ENCODE data around the gene TMSB10.

The TMSB10 gene

GRCh38 chr2:84900971-84901370 lies 4.5 kb upstream of the TMSB10 start (continued):
- TF ChIP-seq ZNF302 (tag by site-specific recombination; IDR thresholded peaks at IDR 0.05; ENCODE audit: low read depth) (no peak), ZNF335 (tag by site-specific recombination; conservative IDR thresholded peaks at IDR 0.05) (no peak), ZBTB7A (tag by site-specific recombination; IDR thresholded peaks at IDR 0.05; ENCODE audit: low read depth) (no peak), MZF1 (tag by site-specific recombination; IDR thresholded peaks at IDR 0.05; ENCODE audit: borderline replicate concordance) (no peak), ZNF626 (tag by site-specific recombination; IDR thresholded peaks at IDR 0.05) (no peak)
- TF ChIP-seq, protein P1, sequence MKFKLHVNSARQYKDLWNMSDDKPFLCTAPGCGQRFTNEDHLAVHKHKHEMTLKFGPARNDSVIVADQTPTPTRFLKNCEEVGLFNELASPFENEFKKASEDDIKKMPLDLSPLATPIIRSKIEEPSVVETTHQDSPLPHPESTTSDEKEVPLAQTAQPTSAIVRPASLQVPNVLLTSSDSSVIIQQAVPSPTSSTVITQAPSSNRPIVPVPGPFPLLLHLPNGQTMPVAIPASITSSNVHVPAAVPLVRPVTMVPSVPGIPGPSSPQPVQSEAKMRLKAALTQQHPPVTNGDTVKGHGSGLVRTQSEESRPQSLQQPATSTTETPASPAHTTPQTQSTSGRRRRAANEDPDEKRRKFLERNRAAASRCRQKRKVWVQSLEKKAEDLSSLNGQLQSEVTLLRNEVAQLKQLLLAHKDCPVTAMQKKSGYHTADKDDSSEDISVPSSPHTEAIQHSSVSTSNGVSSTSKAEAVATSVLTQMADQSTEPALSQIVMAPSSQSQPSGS (tag by site-specific recombination; IDR thresholded peaks at IDR 0.05; ENCODE audit: low read depth) = no peak

DNA sequence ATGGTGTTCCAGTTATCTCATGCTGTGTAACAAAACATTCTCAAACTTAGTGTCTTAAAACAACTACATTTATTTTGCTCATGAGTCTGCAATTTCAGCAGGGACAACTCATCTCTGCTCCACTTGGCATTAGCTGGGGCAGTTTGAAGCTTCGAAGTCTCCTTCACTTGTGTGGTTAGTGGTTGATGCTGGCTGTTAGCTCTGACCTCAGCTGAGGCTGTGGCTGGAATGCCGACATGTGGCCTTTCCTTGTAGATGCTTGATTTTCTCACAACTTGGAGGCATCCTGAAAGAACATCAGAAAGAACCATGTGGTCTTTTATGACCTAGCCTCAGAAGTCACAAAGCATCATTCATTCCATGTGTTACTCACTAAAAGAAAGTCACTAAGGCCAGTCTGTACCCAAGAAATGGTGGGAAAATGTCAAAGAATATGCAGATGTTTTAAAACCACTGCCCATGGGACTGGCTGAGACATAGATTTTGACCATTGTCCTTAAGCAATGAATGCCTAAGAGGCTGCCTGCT lies 3.8 kb upstream of the TMSB10 start:
- H3K4me1 ChIP-seq (ENCODE audit: control insufficient read depth, insufficient read depth, low read length) = peaks cover 1% of the 10 kb centered on the region
- no peaks in the 10 kb centered on the region for H3K9me3 ChIP-seq (ENCODE audit: control insufficient read depth, insufficient read depth, low read depth, low read length)
- CTCF ChIA-PET = interaction anchor here (0.6 to 1.6 kb wide), 3 partner anchors 19 to 158 kb away, joined by 3 to 6 read pairs (median 6); no protein-coding TSS in a partner anchor
- no peak for TF ChIP-seq KLF1 (tag by site-specific recombination; IDR thresholded peaks at IDR 0.05)
- TF ChIP-seq ZNF521 (tag by site-specific recombination; IDR thresholded peaks at IDR 0.05) = no peak
- no peak for TF ChIP-seq ZNF169 (tag by site-specific recombination; IDR thresholded peaks at IDR 0.05)
- TF ChIP-seq ZFP37 (tag by site-specific recombination; IDR thresholded peaks at IDR 0.05) = no peak
- TF ChIP-seq ZNF629 (tag by site-specific recombination; IDR thresholded peaks at IDR 0.05) = no peak
- TF ChIP-seq, protein P2, sequence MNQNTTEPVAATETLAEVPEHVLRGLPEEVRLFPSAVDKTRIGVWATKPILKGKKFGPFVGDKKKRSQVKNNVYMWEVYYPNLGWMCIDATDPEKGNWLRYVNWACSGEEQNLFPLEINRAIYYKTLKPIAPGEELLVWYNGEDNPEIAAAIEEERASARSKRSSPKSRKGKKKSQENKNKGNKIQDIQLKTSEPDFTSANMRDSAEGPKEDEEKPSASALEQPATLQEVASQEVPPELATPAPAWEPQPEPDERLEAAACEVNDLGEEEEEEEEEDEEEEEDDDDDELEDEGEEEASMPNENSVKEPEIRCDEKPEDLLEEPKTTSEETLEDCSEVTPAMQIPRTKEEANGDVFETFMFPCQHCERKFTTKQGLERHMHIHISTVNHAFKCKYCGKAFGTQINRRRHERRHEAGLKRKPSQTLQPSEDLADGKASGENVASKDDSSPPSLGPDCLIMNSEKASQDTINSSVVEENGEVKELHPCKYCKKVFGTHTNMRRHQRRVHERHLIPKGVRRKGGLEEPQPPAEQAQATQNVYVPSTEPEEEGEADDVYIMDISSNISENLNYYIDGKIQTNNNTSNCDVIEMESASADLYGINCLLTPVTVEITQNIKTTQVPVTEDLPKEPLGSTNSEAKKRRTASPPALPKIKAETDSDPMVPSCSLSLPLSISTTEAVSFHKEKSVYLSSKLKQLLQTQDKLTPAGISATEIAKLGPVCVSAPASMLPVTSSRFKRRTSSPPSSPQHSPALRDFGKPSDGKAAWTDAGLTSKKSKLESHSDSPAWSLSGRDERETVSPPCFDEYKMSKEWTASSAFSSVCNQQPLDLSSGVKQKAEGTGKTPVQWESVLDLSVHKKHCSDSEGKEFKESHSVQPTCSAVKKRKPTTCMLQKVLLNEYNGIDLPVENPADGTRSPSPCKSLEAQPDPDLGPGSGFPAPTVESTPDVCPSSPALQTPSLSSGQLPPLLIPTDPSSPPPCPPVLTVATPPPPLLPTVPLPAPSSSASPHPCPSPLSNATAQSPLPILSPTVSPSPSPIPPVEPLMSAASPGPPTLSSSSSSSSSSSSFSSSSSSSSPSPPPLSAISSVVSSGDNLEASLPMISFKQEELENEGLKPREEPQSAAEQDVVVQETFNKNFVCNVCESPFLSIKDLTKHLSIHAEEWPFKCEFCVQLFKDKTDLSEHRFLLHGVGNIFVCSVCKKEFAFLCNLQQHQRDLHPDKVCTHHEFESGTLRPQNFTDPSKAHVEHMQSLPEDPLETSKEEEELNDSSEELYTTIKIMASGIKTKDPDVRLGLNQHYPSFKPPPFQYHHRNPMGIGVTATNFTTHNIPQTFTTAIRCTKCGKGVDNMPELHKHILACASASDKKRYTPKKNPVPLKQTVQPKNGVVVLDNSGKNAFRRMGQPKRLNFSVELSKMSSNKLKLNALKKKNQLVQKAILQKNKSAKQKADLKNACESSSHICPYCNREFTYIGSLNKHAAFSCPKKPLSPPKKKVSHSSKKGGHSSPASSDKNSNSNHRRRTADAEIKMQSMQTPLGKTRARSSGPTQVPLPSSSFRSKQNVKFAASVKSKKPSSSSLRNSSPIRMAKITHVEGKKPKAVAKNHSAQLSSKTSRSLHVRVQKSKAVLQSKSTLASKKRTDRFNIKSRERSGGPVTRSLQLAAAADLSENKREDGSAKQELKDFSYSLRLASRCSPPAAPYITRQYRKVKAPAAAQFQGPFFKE (tag by site-specific recombination; IDR thresholded peaks at IDR 0.05; ENCODE audit: borderline replicate concordance) = no peak
- TF ChIP-seq ZNF350 (tag by site-specific recombination; IDR thresholded peaks at IDR 0.05) = no peak
- TF ChIP-seq ZFHX2 (tag by site-specific recombination; conservative IDR thresholded peaks at IDR 0.05) = no peak
- no peak for TF ChIP-seq ZBTB7A (tag by site-specific recombination; IDR thresholded peaks at IDR 0.05; ENCODE audit: low read depth)
- TF ChIP-seq REPIN1 (tag by site-specific recombination; IDR thresholded peaks at IDR 0.05; ENCODE audit: low read depth) = no peak
- POLR2A ChIA-PET = interaction anchor here (1.0 kb wide), 1 partner anchor 22 kb away, joined by 4 read pairs; no protein-coding TSS in a partner anchor
- no peak overlapping the region for H3K4me3 ChIP-seq (ENCODE audit: low read depth, low read length)
- no peak overlapping the region for H3K27ac ChIP-seq (ENCODE audit: extremely low read depth, low read depth, low read length)
- no peaks in the 10 kb centered on the region for H3K36me3 ChIP-seq (ENCODE audit: control insufficient read depth in 2 of 2, insufficient read depth in 1 of 2, low read length in 2 of 2)

- POLR2A ChIA-PET = no interaction called here
- no peak overlapping the region for H3K27ac ChIP-seq (ENCODE audit: extremely low read depth, low read depth, low read length)
- CTCF ChIA-PET = interaction anchor here (0.9 to 1.6 kb wide), 2 partner anchors 20 to 23 kb away, joined by 3 to 6 read pairs; no protein-coding TSS in a partner anchor
- H3K9me3 ChIP-seq (ENCODE audit: control insufficient read depth, insufficient read depth, low read depth, low read length) = no peaks in the 10 kb centered on the region
- peaks cover 0 to 2% of the 10 kb centered on the region in 2 experiments; a peak in 1 of 3 replicates for H3K36me3 ChIP-seq (ENCODE audit: control insufficient read depth in 2 of 2, insufficient read depth in 1 of 2, low read length in 2 of 2)
- no peak overlapping the region for H3K4me3 ChIP-seq (ENCODE audit: low read depth, low read length)
- H3K4me1 ChIP-seq (ENCODE audit: control insufficient read depth, insufficient read depth, low read length) = peaks cover 5% of the 10 kb centered on the region
- no peak for TF ChIP-seq KLF1 (tag by site-specific recombination; IDR thresholded peaks at IDR 0.05)
- no peak for TF ChIP-seq ZFP69B (tag by site-specific recombination; IDR thresholded peaks at IDR 0.05)
- no peak for TF ChIP-seq ZNF24 (tag by site-specific recombination; IDR thresholded peaks at IDR 0.05)
- TF ChIP-seq ZNF776 (tag by site-specific recombination; IDR thresholded peaks at IDR 0.05; ENCODE audit: borderline replicate concordance) = no peak
- no peak for TF ChIP-seq ZNF664 (tag by site-specific recombination; IDR thresholded peaks at IDR 0.05)
- TF ChIP-seq SCRT1 (tag by site-specific recombination; IDR thresholded peaks at IDR 0.05; ENCODE audit: borderline replicate concordance) = no peak
- no peak for TF ChIP-seq ZBTB48 (tag by site-specific recombination; IDR thresholded peaks at IDR 0.05)
- TF ChIP-seq ZNF629 (tag by site-specific recombination; IDR thresholded peaks at IDR 0.05) = no peak
- no peak for TF ChIP-seq ZNF701 (tag by site-specific recombination; IDR thresholded peaks at IDR 0.05)
- TF ChIP-seq BCL11A (tag by site-specific recombination; IDR thresholded peaks at IDR 0.05; ENCODE audit: low read depth) = no peak
- no peak for TF ChIP-seq ZNF354C (tag by site-specific recombination; IDR thresholded peaks at IDR 0.05; ENCODE audit: borderline replicate concordance, low read depth)
- TF ChIP-seq ZNF423 (tag by site-specific recombination; IDR thresholded peaks at IDR 0.05) = no peak
Observed at GRCh38 chr2:84902526-84902925, 2.9 kb upstream of the TMSB10 start.

Data from HEK293 (cell line).